ENCODE results near the gene EIF2S3B.

DNA sequence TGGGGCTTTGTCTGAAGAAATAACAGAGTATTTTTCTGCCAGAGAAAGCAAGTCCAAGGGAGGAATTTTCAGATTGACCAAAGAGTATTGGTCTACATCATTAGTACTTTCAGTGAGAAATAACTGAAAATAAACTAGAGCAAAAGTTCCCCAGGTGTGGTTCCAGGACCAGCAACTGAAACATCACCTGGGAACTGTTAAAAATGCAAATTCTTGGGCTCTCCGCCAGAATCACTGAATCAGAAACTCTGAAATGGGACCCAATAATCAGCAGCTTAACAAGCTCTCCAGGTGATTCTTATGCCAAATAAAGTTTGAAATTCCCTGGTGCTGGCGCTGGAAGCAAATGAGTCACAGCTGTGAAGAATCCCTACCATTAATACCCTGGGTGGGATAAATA, 52.1 kb downstream of the EIF2S3B start:
- TF ChIP-seq CTCF (IDR thresholded peaks at IDR 0.05), result no peak
- no peak for TF ChIP-seq POLR2AphosphoS5 (IDR thresholded peaks at IDR 0.05)
- no peak for TF ChIP-seq POLR2A (IDR thresholded peaks at IDR 0.05)

Data from gastroesophageal sphincter (tissue), 3 donors.